Measurements from ENCODE around the gene MUC5AC. TPM values are rescaled to one million over a fixed set of nuclear protein-coding genes. Genes with fewer than 3 reads are reported as not detected.

The MUC5AC gene
- total RNA-seq, 1 donor from 2014 or later, result not detected

DNA sequence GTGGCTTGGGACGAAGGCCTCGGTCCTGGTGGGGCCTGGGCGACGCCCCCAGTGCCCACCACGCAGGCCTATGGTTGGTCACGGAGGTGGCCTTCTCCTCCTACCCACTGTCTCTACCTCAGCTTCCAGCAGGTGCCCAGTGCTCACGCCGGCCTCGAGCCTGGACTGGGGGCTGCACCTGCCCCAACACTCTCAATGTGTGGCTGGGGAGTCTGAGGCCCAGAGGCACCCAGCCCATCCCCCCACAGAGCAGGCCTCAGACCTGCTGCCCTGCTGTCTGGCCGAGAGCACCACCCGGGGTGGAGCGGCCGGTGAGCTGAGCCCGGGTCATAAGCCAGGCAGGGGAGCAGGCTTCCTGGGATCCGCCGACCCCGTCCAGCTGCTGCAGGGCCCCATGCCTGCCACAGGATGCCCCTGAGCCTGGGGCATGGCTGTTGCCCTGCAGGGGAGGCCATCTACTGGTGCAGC is 28.6 kb upstream of the MUC5AC start:
- DNase-seq (ENCODE audit: extremely low spot score, unreplicated experiment), result no peak
- H3K4me3 Mint-ChIP-seq (ENCODE audit: unreplicated experiment), result no peak overlapping the region
- no peak overlapping the region for H3K27ac Mint-ChIP-seq (ENCODE audit: unreplicated experiment)
- H3K36me3 Mint-ChIP-seq (ENCODE audit: unreplicated experiment), result no peaks in the 10 kb centered on the region
- TF ChIP-seq, protein P1, sequence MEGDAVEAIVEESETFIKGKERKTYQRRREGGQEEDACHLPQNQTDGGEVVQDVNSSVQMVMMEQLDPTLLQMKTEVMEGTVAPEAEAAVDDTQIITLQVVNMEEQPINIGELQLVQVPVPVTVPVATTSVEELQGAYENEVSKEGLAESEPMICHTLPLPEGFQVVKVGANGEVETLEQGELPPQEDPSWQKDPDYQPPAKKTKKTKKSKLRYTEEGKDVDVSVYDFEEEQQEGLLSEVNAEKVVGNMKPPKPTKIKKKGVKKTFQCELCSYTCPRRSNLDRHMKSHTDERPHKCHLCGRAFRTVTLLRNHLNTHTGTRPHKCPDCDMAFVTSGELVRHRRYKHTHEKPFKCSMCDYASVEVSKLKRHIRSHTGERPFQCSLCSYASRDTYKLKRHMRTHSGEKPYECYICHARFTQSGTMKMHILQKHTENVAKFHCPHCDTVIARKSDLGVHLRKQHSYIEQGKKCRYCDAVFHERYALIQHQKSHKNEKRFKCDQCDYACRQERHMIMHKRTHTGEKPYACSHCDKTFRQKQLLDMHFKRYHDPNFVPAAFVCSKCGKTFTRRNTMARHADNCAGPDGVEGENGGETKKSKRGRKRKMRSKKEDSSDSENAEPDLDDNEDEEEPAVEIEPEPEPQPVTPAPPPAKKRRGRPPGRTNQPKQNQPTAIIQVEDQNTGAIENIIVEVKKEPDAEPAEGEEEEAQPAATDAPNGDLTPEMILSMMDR (IDR thresholded peaks at IDR 0.05), result no peak
- no peaks in the 10 kb centered on the region for H3K4me1 Mint-ChIP-seq (ENCODE audit: unreplicated experiment)
- peaks cover 10% of the 10 kb centered on the region for H3K27me3 Mint-ChIP-seq (ENCODE audit: unreplicated experiment)
- peaks cover 7% of the 10 kb centered on the region for H3K9me3 Mint-ChIP-seq (ENCODE audit: unreplicated experiment)

DNA sequence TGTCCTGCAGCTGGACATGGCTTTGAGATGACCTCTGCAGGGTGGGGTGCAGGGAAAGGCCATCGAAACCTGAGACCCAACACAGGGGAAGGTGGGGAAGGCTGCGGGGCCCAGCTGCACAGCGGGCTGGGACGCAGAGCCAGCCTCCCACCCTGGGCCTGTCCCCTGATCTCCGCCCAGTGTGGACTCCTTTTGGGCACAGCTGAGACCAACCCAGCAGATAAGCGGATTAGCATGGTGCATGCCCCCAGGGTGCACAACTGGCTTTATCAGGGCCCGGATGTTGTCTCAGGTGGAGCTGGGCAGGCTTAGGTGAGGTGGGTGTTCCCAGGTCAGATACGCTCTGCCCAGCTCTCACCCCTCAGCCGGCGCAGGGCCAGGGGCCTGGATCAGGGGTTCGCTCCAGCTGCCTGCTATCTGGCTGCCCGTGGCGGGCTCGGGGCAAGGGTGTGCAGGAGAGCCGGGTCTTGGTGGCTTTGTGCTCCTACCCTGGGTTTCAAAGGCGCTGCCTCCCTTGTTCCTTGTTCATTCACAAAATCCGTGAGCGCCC is 28.1 kb upstream of the MUC5AC start:
- H3K36me3 Mint-ChIP-seq (ENCODE audit: unreplicated experiment), result peaks cover 5% of the 10 kb centered on the region
- H3K9me3 Mint-ChIP-seq (ENCODE audit: unreplicated experiment), result peaks cover 12% of the 10 kb centered on the region
- H3K4me3 Mint-ChIP-seq (ENCODE audit: unreplicated experiment), result no peak overlapping the region
- H3K4me1 Mint-ChIP-seq (ENCODE audit: unreplicated experiment), result no peaks in the 10 kb centered on the region
- TF ChIP-seq, protein P1 (IDR thresholded peaks at IDR 0.05), result no peak
- no peak overlapping the region for H3K27ac Mint-ChIP-seq (ENCODE audit: unreplicated experiment)
- no peak for DNase-seq (ENCODE audit: extremely low spot score, unreplicated experiment)
- peaks cover 15% of the 10 kb centered on the region for H3K27me3 Mint-ChIP-seq (ENCODE audit: unreplicated experiment)

DNA sequence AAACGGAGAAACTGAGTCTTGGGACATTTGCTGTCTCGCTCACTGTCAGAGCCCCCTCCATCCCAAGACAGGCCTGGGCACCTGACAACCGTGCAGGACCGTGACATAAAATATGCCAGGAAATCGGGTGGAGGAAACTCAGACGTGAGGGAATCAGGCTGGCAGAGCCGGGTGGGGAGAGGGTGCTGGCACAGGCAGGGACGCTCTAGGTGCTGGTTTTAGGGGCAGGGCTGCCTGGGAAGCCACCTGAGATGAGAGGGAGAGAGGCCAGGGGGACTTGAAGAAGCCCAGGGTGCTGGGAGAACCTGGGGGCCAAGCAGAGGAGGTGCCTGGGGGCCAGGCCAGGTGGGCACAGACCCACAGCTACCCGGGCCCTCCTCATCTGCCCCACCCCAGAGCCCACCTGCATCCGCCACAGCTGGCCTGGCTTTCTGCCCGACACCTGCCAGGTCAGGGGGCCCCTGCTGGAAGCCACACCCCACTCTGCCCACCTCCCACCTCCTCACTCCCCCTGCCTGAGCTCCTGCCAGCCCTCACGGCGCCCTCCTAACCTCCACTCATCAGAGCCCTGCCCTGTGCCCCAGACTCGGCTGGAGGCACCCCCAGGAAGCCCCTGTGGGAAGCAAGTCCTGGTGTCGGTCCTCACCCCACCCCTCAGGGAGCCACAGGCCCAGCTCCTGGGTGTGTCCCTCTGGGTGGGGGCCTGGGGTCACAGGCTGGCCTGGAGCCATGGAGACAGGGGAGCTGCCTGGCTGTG is 27.3 kb upstream of the MUC5AC start:
- Mint-ChIP-seq H3K27me3 (ENCODE audit: unreplicated experiment) (peaks cover 15% of the 10 kb centered on the region), H3K4me1 (ENCODE audit: unreplicated experiment) (no peaks in the 10 kb centered on the region), H3K27ac (ENCODE audit: unreplicated experiment) (no peak overlapping the region), H3K36me3 (ENCODE audit: unreplicated experiment) (peaks cover 9% of the 10 kb centered on the region), H3K9me3 (ENCODE audit: unreplicated experiment) (peaks cover 18% of the 10 kb centered on the region), H3K4me3 (ENCODE audit: unreplicated experiment) (no peak overlapping the region)
- no peak for DNase-seq (ENCODE audit: extremely low spot score, unreplicated experiment)
- TF ChIP-seq, protein P1 (IDR thresholded peaks at IDR 0.05), result no peak

DNA sequence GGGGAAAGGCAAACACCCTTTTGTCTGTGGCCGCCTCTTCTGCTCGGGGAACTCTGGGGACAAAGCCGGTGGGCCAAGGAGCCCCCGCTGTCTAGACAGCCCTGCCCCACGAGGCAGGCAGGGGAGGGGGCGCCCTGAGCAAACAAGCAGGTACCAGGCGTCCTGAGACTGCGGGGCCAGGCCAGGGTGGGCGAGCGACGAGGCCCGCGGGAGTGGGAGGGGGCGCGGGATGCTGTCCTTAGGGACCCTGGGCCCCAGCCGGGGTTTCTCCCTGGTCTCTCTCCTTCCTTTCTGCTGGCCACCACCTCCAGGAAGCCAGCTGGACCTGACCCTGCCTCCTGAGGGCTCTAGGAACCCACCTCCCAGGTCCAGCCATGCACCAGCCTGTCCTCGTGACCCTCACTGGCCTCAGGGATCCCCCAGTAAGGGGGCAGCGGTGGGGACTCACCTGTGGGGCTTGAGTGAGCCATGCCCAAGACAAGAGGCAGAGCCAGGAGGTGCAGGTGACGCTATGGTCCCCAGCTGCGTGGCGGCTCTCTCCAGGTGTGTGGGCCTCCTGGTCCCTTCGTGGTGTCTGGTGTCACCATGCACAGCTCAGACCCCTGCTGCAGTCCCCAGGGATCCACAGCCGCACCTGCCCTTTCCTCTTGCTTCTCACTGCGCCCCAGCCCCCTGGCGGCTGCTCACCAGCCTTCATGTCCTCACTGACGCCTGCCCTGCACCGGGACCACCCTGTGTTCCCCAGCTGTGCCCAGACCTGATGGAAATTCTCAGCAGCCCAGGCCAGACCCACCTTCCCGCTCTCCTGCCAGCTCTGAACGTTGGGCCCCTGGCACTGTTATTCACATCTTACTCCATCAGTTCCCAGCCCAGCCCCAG is 26.5 kb upstream of the MUC5AC start:
- Mint-ChIP-seq H3K27ac (ENCODE audit: unreplicated experiment) (no peak overlapping the region), H3K9me3 (ENCODE audit: unreplicated experiment) (peaks cover 20% of the 10 kb centered on the region), H3K27me3 (ENCODE audit: unreplicated experiment) (peaks cover 15% of the 10 kb centered on the region), H3K4me3 (ENCODE audit: unreplicated experiment) (no peak overlapping the region), H3K4me1 (ENCODE audit: unreplicated experiment) (no peaks in the 10 kb centered on the region), H3K36me3 (ENCODE audit: unreplicated experiment) (peaks cover 9% of the 10 kb centered on the region)
- TF ChIP-seq, protein P1 (IDR thresholded peaks at IDR 0.05), result no peak
- peak; percentile 81 for DNase-seq (ENCODE audit: extremely low spot score, unreplicated experiment)
